Measurements from ENCODE around the gene JPH3. TPM values are rescaled to one million over a fixed set of nuclear protein-coding genes. Genes with fewer than 3 reads are reported as not detected.

The JPH3 gene
- total RNA-seq, 1 experiment from 2014 or later = 39.0 TPM

- Mint-ChIP-seq H3K27me3 (ENCODE audit: low read depth) (no peaks in the 10 kb centered on the region), H3K9me3 (no peaks in the 10 kb centered on the region), H3K27ac (no peak overlapping the region), H3K4me1 (no peaks in the 10 kb centered on the region), H3K4me3 (no peak overlapping the region), H3K36me3 (peaks cover 18% of the 10 kb centered on the region)
- ChIA-PET POLR2A (no interaction called here), CTCF (interaction anchor here (1.2 kb wide), 1 partner anchor 10 kb away, joined by 4 read pairs; no protein-coding TSS in a partner anchor)
- DNase-seq (ENCODE audit: low spot score) = no peak
- ATAC-seq = no peak
- TF ChIP-seq CTCF (IDR thresholded peaks at IDR 0.05) (no peak), PRDM15 (CRISPR knock-in tag; IDR thresholded peaks at IDR 0.05) (no peak), STAT6 (CRISPR knock-in tag; conservative IDR thresholded peaks at IDR 0.05; ENCODE audit: low read depth) (no peak), OVOL2 (CRISPR knock-in tag; IDR thresholded peaks at IDR 0.05; ENCODE audit: borderline replicate concordance) (no peak), ZMAT4 (CRISPR knock-in tag; IDR thresholded peaks at IDR 0.05) (no peak), ATF1 (CRISPR knock-in tag; IDR thresholded peaks at IDR 0.05) (no peak), FOXK1 (CRISPR knock-in tag; IDR thresholded peaks at IDR 0.05) (no peak), TEAD1 (CRISPR knock-in tag; IDR thresholded peaks at IDR 0.05) (no peak), USF2 (CRISPR knock-in tag; IDR thresholded peaks at IDR 0.05) (no peak), NFATC4 (CRISPR knock-in tag; IDR thresholded peaks at IDR 0.05) (no peak), HMGXB4 (CRISPR knock-in tag; IDR thresholded peaks at IDR 0.05) (no peak)
Measured at GRCh38 chr16:87642491-87642890, 40.2 kb downstream of the JPH3 start.

GRCh38 chr16:87644186-87644585, 41.9 kb downstream of the JPH3 start:
- POLR2A ChIA-PET = no interaction called here
- H3K36me3 Mint-ChIP-seq = peaks cover 18% of the 10 kb centered on the region
- no peaks in the 10 kb centered on the region for H3K9me3 Mint-ChIP-seq
- TF ChIP-seq TCF7 (CRISPR knock-in tag; IDR thresholded peaks at IDR 0.05; ENCODE audit: low read depth) (no peak), GABPB1 (CRISPR knock-in tag; IDR thresholded peaks at IDR 0.05) (no peak), NFATC4 (CRISPR knock-in tag; IDR thresholded peaks at IDR 0.05) (no peak), FOXK1 (CRISPR knock-in tag; IDR thresholded peaks at IDR 0.05) (no peak), STAT6 (CRISPR knock-in tag; conservative IDR thresholded peaks at IDR 0.05; ENCODE audit: low read depth) (no peak), ZNF416 (CRISPR knock-in tag; IDR thresholded peaks at IDR 0.05) (no peak), OVOL2 (CRISPR knock-in tag; IDR thresholded peaks at IDR 0.05; ENCODE audit: borderline replicate concordance) (no peak), PRRX2 (CRISPR knock-in tag; IDR thresholded peaks at IDR 0.05) (no peak), JAZF1 (CRISPR knock-in tag; IDR thresholded peaks at IDR 0.05) (no peak), NR3C1 (CRISPR knock-in tag; conservative IDR thresholded peaks at IDR 0.05; ENCODE audit: low read depth) (no peak), ZNF671 (CRISPR knock-in tag; IDR thresholded peaks at IDR 0.05) (no peak)
- H3K4me3 Mint-ChIP-seq = no peak overlapping the region
- H3K27me3 Mint-ChIP-seq (ENCODE audit: low read depth) = no peaks in the 10 kb centered on the region
- ATAC-seq (no peak), DNase-seq (ENCODE audit: low spot score) (no peak)
- H3K27ac Mint-ChIP-seq = no peak overlapping the region
- CTCF ChIA-PET = interaction anchor here (1.5 kb wide), 1 partner anchor 9 kb away, joined by 5 read pairs; no protein-coding TSS in a partner anchor
- H3K4me1 Mint-ChIP-seq = 0 out of 2 replicates have a peak, but pooled peaks cover 4% of the 10 kb centered on the region
